Suprapubic skin (tissue), 3 donors: ENCODE results near the gene ABCA4.

Experiments
- POLR2AphosphoS5 ChIP-seq, 3 donors: sonication (generic); formaldehyde crosslinking; IDR thresholded peaks; one replicate each; pipeline ENCODE4 v1.6.1; 2017; ENCODE audit warnings: antibody characterized with exemption in 3 of 3
- TF ChIP-seq, protein P1 (sequence below), 2 donors: fragments of 200-600 bp in 1 of 2; fragments of 450-650 bp in 1 of 2; sonication (generic) in 1 of 2; IDR thresholded peaks; one replicate each; pipeline ENCODE4 v1.5.1; 2016 to 2019; ENCODE audit warnings: antibody characterized with exemption in 2 of 2, mild to moderate bottlenecking in 1 of 2, moderate library complexity in 1 of 2

DNA sequence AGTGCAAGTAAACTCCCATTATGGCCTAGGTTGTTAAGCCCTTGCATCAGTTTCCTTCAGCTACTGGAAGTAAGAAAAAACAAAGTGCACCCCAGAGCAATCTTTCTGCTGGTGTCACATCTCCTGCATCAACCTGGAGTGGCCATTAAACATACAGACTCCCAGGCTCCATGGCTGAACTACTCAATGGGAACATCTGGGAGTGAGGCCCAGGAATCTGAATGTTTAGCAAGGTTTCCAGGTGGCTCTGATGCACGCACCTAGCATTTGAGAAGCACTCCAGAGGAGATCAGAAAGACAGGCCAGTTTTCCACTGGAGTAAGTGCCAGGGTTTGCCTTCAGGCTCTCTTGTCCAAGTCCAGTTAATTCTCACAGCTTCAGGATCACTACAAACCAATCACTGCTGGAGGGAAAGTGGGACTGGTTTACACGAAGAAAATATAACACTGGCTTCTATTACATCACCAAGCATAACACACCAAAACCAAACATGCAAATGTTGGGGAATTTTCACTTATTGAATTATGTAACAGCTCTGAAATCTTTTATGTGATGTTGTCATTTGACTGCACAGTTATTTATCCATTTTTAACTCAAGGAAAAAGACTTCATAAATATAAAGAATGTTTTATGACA is 22.3 kb upstream of the ABCA4 start:
- TF ChIP-seq, protein P1, sequence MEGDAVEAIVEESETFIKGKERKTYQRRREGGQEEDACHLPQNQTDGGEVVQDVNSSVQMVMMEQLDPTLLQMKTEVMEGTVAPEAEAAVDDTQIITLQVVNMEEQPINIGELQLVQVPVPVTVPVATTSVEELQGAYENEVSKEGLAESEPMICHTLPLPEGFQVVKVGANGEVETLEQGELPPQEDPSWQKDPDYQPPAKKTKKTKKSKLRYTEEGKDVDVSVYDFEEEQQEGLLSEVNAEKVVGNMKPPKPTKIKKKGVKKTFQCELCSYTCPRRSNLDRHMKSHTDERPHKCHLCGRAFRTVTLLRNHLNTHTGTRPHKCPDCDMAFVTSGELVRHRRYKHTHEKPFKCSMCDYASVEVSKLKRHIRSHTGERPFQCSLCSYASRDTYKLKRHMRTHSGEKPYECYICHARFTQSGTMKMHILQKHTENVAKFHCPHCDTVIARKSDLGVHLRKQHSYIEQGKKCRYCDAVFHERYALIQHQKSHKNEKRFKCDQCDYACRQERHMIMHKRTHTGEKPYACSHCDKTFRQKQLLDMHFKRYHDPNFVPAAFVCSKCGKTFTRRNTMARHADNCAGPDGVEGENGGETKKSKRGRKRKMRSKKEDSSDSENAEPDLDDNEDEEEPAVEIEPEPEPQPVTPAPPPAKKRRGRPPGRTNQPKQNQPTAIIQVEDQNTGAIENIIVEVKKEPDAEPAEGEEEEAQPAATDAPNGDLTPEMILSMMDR (IDR thresholded peaks at IDR 0.05): no peak
- TF ChIP-seq POLR2AphosphoS5 (IDR thresholded peaks at IDR 0.05): no peak
